IMR-90 (cell line): ENCODE results near the gene NMB. TPM values are rescaled to one million over a fixed set of nuclear protein-coding genes. Genes with fewer than 3 reads are reported as not detected.

ENCODE experiments used
- ATAC-seq: fragments of 200-7000 bp; cut with Tn5 transposase; 2 replicates; pipeline ENCODE4 v1.9.1; 2020; ENCODE audit warnings: low read depth, mild to moderate bottlenecking, moderate library complexity
- BruUV-seq: library from RNA; stranded (reverse); fragments of 400-500 nt; replicated peaks from 2 replicates; lab custom pipeline; 2021; lab: Mats Ljungman, UMichigan
- CTCF ChIA-PET: fragments of 300-600 bp; formaldehyde crosslinking; extraction: SDS; loops from one replicate; lab custom pipeline; 2021; ENCODE audit warnings: antibody characterized with exemption; lab: Yijun Ruan, JAX
- POLR2A ChIA-PET: fragments of 300-600 bp; sonication (Branson Sonifier 250); formaldehyde crosslinking; loops from one replicate; lab custom pipeline; 2022; ENCODE audit warnings: antibody characterized with exemption; ENCODE audit not compliant: unreplicated experiment; lab: Charles Lee
- DNase-seq: peaks from one replicate; pipeline ENCODE4 v3.0.0; 2013
- H2AFZ ChIP-seq: replicated peaks from 2 replicates; pipeline ENCODE3; 2013; ENCODE audit warnings: low read length, mild to moderate bottlenecking; ENCODE audit not compliant: poor library complexity
- H2AK5ac ChIP-seq: 2 replicates; pipeline ENCODE4 v1.6.1; 2013; ENCODE audit warnings: low read depth, low read length, inconsistent platforms
- H2AK9ac ChIP-seq: replicated peaks from 2 replicates; pipeline ENCODE3; 2013; ENCODE audit warnings: mild to moderate bottlenecking, low read depth, low read length, moderate library complexity; ENCODE audit not compliant: poor library complexity
- H2BK120ac ChIP-seq: 2 replicates; pipeline ENCODE4 v1.6.1; 2013; ENCODE audit warnings: low read depth, low read length, inconsistent platforms
- H2BK15ac ChIP-seq: 3 replicates; pipeline ENCODE4 v1.6.1; 2013; ENCODE audit warnings: low read depth, low read length, inconsistent platforms
- H2BK20ac ChIP-seq: 2 replicates; pipeline ENCODE4 v1.6.1; 2013; ENCODE audit warnings: low read depth, mild to moderate bottlenecking, inconsistent platforms, low read length, moderate library complexity
- H2BK5ac ChIP-seq: 2 replicates; pipeline ENCODE4 v1.6.1; 2013; ENCODE audit warnings: mild to moderate bottlenecking, low read depth, low read length, inconsistent platforms; ENCODE audit not compliant: poor library complexity, severe bottlenecking
- H3K14ac ChIP-seq: replicated peaks from 2 replicates; pipeline ENCODE4 v1.6.1; 2013; ENCODE audit warnings: low read depth, low read length, inconsistent platforms
- H3K18ac ChIP-seq: 2 replicates; pipeline ENCODE4 v1.6.1; 2013; ENCODE audit warnings: low read depth, low read length, control low read depth
- H3K23ac ChIP-seq: 2 replicates; pipeline ENCODE4 v1.6.1; 2013; ENCODE audit warnings: low read depth, low read length, inconsistent platforms
- H3K27ac ChIP-seq: 2 replicates; pipeline ENCODE4 v1.5.1; 2013; ENCODE audit warnings: mild to moderate bottlenecking, control low read depth, low read length; ENCODE audit not compliant: insufficient read depth
- H3K27me3 ChIP-seq: 2 replicates; pipeline ENCODE4 v1.6.1; 2013; ENCODE audit warnings: low read length; ENCODE audit not compliant: control insufficient read depth, insufficient read depth
- H3K36me3 ChIP-seq: 2 replicates; pipeline ENCODE4 v1.6.1; 2013; ENCODE audit warnings: low read length, mixed read lengths; ENCODE audit not compliant: control insufficient read depth, insufficient read depth
- H3K4ac ChIP-seq: 2 replicates; pipeline ENCODE4 v1.6.1; 2013; ENCODE audit warnings: low read depth, low read length, inconsistent platforms
- H3K4me1 ChIP-seq: 2 replicates; pipeline ENCODE4 v1.6.1; 2013; ENCODE audit warnings: low read length, mixed read lengths; ENCODE audit not compliant: control insufficient read depth, insufficient read depth
- H3K4me2 ChIP-seq: 2 replicates; pipeline ENCODE4 v1.6.1; 2013; ENCODE audit warnings: low read depth, mild to moderate bottlenecking, control low read depth, low read length, moderate library complexity
- H3K4me3 ChIP-seq: 2 replicates; pipeline ENCODE4 v1.5.1; 2013; ENCODE audit warnings: low read depth, mild to moderate bottlenecking, control low read depth, low read length, moderate library complexity; ENCODE audit not compliant: insufficient read depth
- H3K56ac ChIP-seq: 2 replicates; pipeline ENCODE4 v1.6.1; 2013; ENCODE audit warnings: low read length, inconsistent platforms; ENCODE audit not compliant: insufficient read depth; ENCODE audit errors: extremely low read depth
- H3K79me1 ChIP-seq, 2 experiments: 2 replicates each; pipeline ENCODE4 v1.6.1; 2013; ENCODE audit warnings: low read length in 2 of 2, inconsistent platforms in 1 of 2, low read depth in 1 of 2
- H3K9ac ChIP-seq: 2 replicates; pipeline ENCODE4 v1.6.1; 2013; ENCODE audit warnings: low read depth, low read length, control low read depth
- H3K9me1 ChIP-seq: 2 replicates; pipeline ENCODE4 v1.6.1; 2013; ENCODE audit warnings: low read length, inconsistent platforms; ENCODE audit not compliant: insufficient read depth
- H3K9me3 ChIP-seq: 2 replicates; pipeline ENCODE4 v1.6.1; 2013; ENCODE audit warnings: low read length; ENCODE audit not compliant: control insufficient read depth, insufficient read depth
- H4K20me1 ChIP-seq: 2 replicates; pipeline ENCODE4 v1.6.1; 2013; ENCODE audit warnings: low read length, inconsistent platforms; ENCODE audit not compliant: insufficient read depth
- H4K5ac ChIP-seq: 2 replicates; pipeline ENCODE4 v1.6.1; 2013; ENCODE audit warnings: mild to moderate bottlenecking, low read depth, low read length, control low read depth
- H4K8ac ChIP-seq, 2 experiments: 2 replicates each; pipeline ENCODE4 v1.6.1; 2013; ENCODE audit warnings: low read depth in 2 of 2, low read length in 2 of 2, control low read depth in 1 of 2, inconsistent platforms in 1 of 2
- H4K91ac ChIP-seq: 2 replicates; pipeline ENCODE4 v1.6.1; 2013; ENCODE audit warnings: low read depth, low read length, inconsistent platforms; ENCODE audit not compliant: insufficient read depth
- WGBS, 2 experiments: methylation state at CpG; one replicate each; pipeline versions ENCODE4 v1.1.5 to v1.1.7; 2013; ENCODE audit warnings: missing lambda C conversion rate in 2 of 2; ENCODE audit not compliant: insufficient read length in 1 of 2; ENCODE audit errors: extremely low coverage in 2 of 2; 5-methylcytosine and 5-hydroxymethylcytosine counted together
- dilution Hi-C: fragments of 300-500 bp; cut with HindIII; formaldehyde crosslinking; loops from one replicate; pipeline ENCODE4 v1.14.3; 2018; ENCODE audit warnings: low sequenced_read_pairs; ENCODE audit not compliant: unreplicated experiment
- in situ Hi-C: fragments of 300-500 bp; cut with MboI; formaldehyde crosslinking; loops from 3 replicates; pipeline ENCODE4 v1.14.3; 2019; ENCODE audit warnings: low sequenced_read_pairs, inconsistent platforms, mixed read lengths
- intact Hi-C: fragments of 100-400 bp; cut with micrococcal nuclease; formaldehyde crosslinking; loops from 2 replicates; pipeline ENCODE4 v1.10.0; 2022
- polyA plus RNA-seq, 3 experiments: library from polyadenylated mRNA; depleted of rRNA; stranded (reverse); fragments of >200 nt; gene quantifications; 2 replicates each; pipeline ENCODE4 v1.2.3, GENCODE V29; 2012; ENCODE audit warnings: low replicate concordance in 1 of 3
- total RNA-seq: library from RNA; depleted of rRNA; stranded (reverse); fragments of >200 nt; gene quantifications from 2 replicates; pipeline ENCODE4 v1.2.3, GENCODE V29; 2012
- TF ChIP-seq, protein P1 (sequence below): conservative IDR thresholded peaks from 2 replicates; pipeline ENCODE4 v1.5.1; 2012; ENCODE audit warnings: mild to moderate bottlenecking, low read depth, low read length, improper control_type of control experiment
- TF ChIP-seq, protein P2 (sequence below): fragments of 150-350 bp; IDR thresholded peaks from 2 replicates; pipeline ENCODE4 v1.6.1; 2017; ENCODE audit warnings: mild to moderate bottlenecking, antibody characterized with exemption, low read length, low read depth

The NMB gene
- total and polyA plus RNA-seq, 2 of the 4 experiments (the other 2 are of a cell fraction) = 1.3 to 3.8 TPM

GRCh38 chr15:84669726-84670125, 11.7 kb upstream of the NMB start:
- Histone ChIP-seq H2AFZ (no peak overlapping the region), H2BK15ac (no peak overlapping the region), H3K18ac (no peak overlapping the region), H2AK9ac (no peak overlapping the region), H4K91ac (no peak overlapping the region), H2AK5ac (no peak overlapping the region), H3K23ac (0 out of 2 replicates have a peak overlapping the region, but pooled peaks have one; percentile 44), H3K56ac (no peak overlapping the region), H3K4me1 (peaks cover 10% of the 10 kb centered on the region), H3K27me3 (no peaks in the 10 kb centered on the region), H3K9me1 (peaks cover 17% of the 10 kb centered on the region), H3K4ac (peak overlapping the region; percentile 26; the same call in 1 of the 2 replicates), H4K8ac (no peak overlapping the region), H2BK20ac (no peak overlapping the region), H4K5ac (no peak overlapping the region), H2BK5ac (no peak overlapping the region), H3K4me2 (no peak overlapping the region), H3K9me3 (no peaks in the 10 kb centered on the region), H2BK120ac (no peak overlapping the region), H3K9ac (no peak overlapping the region), H3K4me3 (no peak overlapping the region), H3K79me1 (peaks cover 23 to 52% of the 10 kb centered on the region in 2 experiments; a peak in 3 of 4 replicates), H3K36me3 (peaks cover 19% of the 10 kb centered on the region), H3K14ac (no peak overlapping the region), H3K27ac (no peak overlapping the region), H4K20me1 (peaks cover 5% of the 10 kb centered on the region; the same call in 1 of the 2 replicates)
- peak; percentile 49 for DNase-seq
- 70% methylated on average over 3 of the region's 8 CpGs; no CpG with 5 or more reads in 1 of the 2 experiments for WGBS, 2 experiments
- ATAC-seq = no peak
- ChIA-PET CTCF (no interaction called here), POLR2A (no interaction called here)
- TF ChIP-seq, protein P1, sequence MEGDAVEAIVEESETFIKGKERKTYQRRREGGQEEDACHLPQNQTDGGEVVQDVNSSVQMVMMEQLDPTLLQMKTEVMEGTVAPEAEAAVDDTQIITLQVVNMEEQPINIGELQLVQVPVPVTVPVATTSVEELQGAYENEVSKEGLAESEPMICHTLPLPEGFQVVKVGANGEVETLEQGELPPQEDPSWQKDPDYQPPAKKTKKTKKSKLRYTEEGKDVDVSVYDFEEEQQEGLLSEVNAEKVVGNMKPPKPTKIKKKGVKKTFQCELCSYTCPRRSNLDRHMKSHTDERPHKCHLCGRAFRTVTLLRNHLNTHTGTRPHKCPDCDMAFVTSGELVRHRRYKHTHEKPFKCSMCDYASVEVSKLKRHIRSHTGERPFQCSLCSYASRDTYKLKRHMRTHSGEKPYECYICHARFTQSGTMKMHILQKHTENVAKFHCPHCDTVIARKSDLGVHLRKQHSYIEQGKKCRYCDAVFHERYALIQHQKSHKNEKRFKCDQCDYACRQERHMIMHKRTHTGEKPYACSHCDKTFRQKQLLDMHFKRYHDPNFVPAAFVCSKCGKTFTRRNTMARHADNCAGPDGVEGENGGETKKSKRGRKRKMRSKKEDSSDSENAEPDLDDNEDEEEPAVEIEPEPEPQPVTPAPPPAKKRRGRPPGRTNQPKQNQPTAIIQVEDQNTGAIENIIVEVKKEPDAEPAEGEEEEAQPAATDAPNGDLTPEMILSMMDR = no peak
- TF ChIP-seq, protein P2, sequence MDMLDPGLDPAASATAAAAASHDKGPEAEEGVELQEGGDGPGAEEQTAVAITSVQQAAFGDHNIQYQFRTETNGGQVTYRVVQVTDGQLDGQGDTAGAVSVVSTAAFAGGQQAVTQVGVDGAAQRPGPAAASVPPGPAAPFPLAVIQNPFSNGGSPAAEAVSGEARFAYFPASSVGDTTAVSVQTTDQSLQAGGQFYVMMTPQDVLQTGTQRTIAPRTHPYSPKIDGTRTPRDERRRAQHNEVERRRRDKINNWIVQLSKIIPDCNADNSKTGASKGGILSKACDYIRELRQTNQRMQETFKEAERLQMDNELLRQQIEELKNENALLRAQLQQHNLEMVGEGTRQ = no peak
- BruUV-seq = TSS peak; percentile 88
- dilution Hi-C loops = no loop called here
- in situ Hi-C loops = no loop called here
- intact Hi-C loops = loop anchor here (5.0 kb wide), 1 partner anchor 48 kb away; the partner anchor contains the start of gene SEC11A
